Ramos (cell line): ENCODE measurements around the gene ZCRB1.

Experiments
- in situ Hi-C: fragments of 300-500 bp; cut with MboI; formaldehyde crosslinking; loops from one replicate; pipeline ENCODE4 v1.14.3; 2022; ENCODE audit warnings: low sequenced_read_pairs; ENCODE audit not compliant: unreplicated experiment

ZCRB1 gene

GRCh38 chr12:42283739-42284138 lies 42.2 kb downstream of the ZCRB1 start:
- in situ Hi-C loops, result no loop called here

GRCh38 chr12:42282294-42282693 lies 43.6 kb downstream of the ZCRB1 start:
- in situ Hi-C loops, result no loop called here

GRCh38 chr12:42281844-42282243 lies 44.0 kb downstream of the ZCRB1 start:
- in situ Hi-C loops, result no loop called here

- in situ Hi-C loops, result no loop called here
Measured at GRCh38 chr12:42281278-42281677, 44.6 kb downstream of the ZCRB1 start.

GRCh38 chr12:42278128-42278510 lies 47.8 kb downstream of the ZCRB1 start:
- in situ Hi-C loops, result no loop called here

GRCh38 chr12:42277396-42278127 lies 48.3 kb downstream of the ZCRB1 start:
- in situ Hi-C loops, result no loop called here

GRCh38 chr12:42275499-42275898 lies 50.4 kb downstream of the ZCRB1 start:
- in situ Hi-C loops, result no loop called here

GRCh38 chr12:42273706-42274105 lies 52.2 kb downstream of the ZCRB1 start:
- in situ Hi-C loops, result no loop called here

- in situ Hi-C loops, result no loop called here
Measured at GRCh38 chr12:42270596-42270995, 55.3 kb downstream of the ZCRB1 start.

- in situ Hi-C loops, result no loop called here
Measured at GRCh38 chr12:42267413-42268190, 58.3 kb downstream of the ZCRB1 start.

- in situ Hi-C loops, result no loop called here
Measured at GRCh38 chr12:42266579-42267230, 59.2 kb downstream of the ZCRB1 start.

- in situ Hi-C loops, result no loop called here
Measured at GRCh38 chr12:42262271-42262670, 63.6 kb downstream of the ZCRB1 start.
